ENCODE measurements around the gene CDKN2B-AS1. TPM values are rescaled to one million over a fixed set of nuclear protein-coding genes. Genes with fewer than 3 reads are reported as not detected.

CDKN2B-AS1 gene
- total and polyA plus RNA-seq, 12 donors = 0.13 to 2.5 (median 0.74) TPM; not detected in 1

GRCh38 chr9:22060831-22061383 is 66.3 kb downstream of the CDKN2B-AS1 start:
- Histone ChIP-seq H3K27ac (no peak overlapping the region), H3K36me3 (replicated peaks in 1 of 2) (no peaks in the 10 kb centered on the region), H3K4me3 (no peak overlapping the region), H3K4me1 (replicated peaks in 1 of 2) (no peaks in the 10 kb centered on the region), H3K27me3 (no peaks in the 10 kb centered on the region), H3K9me3 (replicated peaks in 1 of 3) (no peaks in the 10 kb centered on the region)
- TF ChIP-seq POLR2A (IDR thresholded peaks at IDR 0.05) (no peak), CTCF (IDR thresholded peaks at IDR 0.05) (no peak)
- peak in 1 of 7 donors; percentile 18 for DNase-seq
- intact Hi-C loops (cut with DNase I) = no loop called here
- WGBS, 4 donors = 83 to 95% (median 90%) methylated on average over 4 of the region's 4 CpGs

- Histone ChIP-seq H3K4me1 (replicated peaks in 1 of 2) (no peaks in the 10 kb centered on the region), H3K36me3 (replicated peaks in 1 of 2) (no peaks in the 10 kb centered on the region), H3K4me3 (no peak overlapping the region), H3K27me3 (no peaks in the 10 kb centered on the region), H3K27ac (no peak overlapping the region), H3K9me3 (replicated peaks in 1 of 3) (no peaks in the 10 kb centered on the region)
- TF ChIP-seq POLR2A (IDR thresholded peaks at IDR 0.05) = no peak
- TF ChIP-seq CTCF (IDR thresholded peaks at IDR 0.05) = no peak
- no peak for DNase-seq
- WGBS, 4 donors = 82 to 92% (median 89%) methylated on average over 2 of the region's 2 CpGs
- intact Hi-C loops (cut with DNase I) = no loop called here
Measured at GRCh38 chr9:22064957-22065356, 70.4 kb downstream of the CDKN2B-AS1 start.

GRCh38 chr9:22065431-22066200 is 71.0 kb downstream of the CDKN2B-AS1 start:
- intact Hi-C loops (cut with DNase I) = no loop called here

GRCh38 chr9:22067196-22067595 is 72.6 kb downstream of the CDKN2B-AS1 start:
- Histone ChIP-seq H3K27me3 (no peaks in the 10 kb centered on the region), H3K4me1 (replicated peaks in 1 of 2) (no peaks in the 10 kb centered on the region), H3K27ac (no peak overlapping the region), H3K36me3 (replicated peaks in 1 of 2) (no peaks in the 10 kb centered on the region), H3K4me3 (no peak overlapping the region), H3K9me3 (replicated peaks in 1 of 3) (no peaks in the 10 kb centered on the region)
- no peak for TF ChIP-seq POLR2A (IDR thresholded peaks at IDR 0.05)
- no peak for TF ChIP-seq CTCF (IDR thresholded peaks at IDR 0.05)
- WGBS, 4 donors = 45 to 95% (median 68%) methylated on average over 4 of the region's 4 CpGs
- intact Hi-C loops (cut with DNase I) = no loop called here
- no peak for DNase-seq

More at GRCh38 chr9:22065431-22066200, 71.0 kb downstream of the CDKN2B-AS1 start:
- Histone ChIP-seq H3K9me3 (replicated peaks in 1 of 3) (no peaks in the 10 kb centered on the region), H3K36me3 (replicated peaks in 1 of 2) (no peaks in the 10 kb centered on the region), H3K27me3 (no peaks in the 10 kb centered on the region), H3K4me1 (replicated peaks in 1 of 2) (no peaks in the 10 kb centered on the region), H3K4me3 (no peak overlapping the region), H3K27ac (no peak overlapping the region)
- DNase-seq = no peak
- 78 to 81% (median 80%) methylated on average over 4 of the region's 4 CpGs for WGBS, 4 donors
- TF ChIP-seq CTCF (IDR thresholded peaks at IDR 0.05) (no peak), POLR2A (IDR thresholded peaks at IDR 0.05) (no peak)
